Adrenal gland (tissue), 5 donors: Measurements from ENCODE around the gene KNG1.

Source experiments
- CTCF ChIP-seq, 6 experiments: fragments of 450-650 bp in 4 of 6; fragments of 200-600 bp in 2 of 6; sonication (generic) in 1 of 6; IDR thresholded peaks; 1 replicate in 5 of 6; 2 replicates in 1 of 6; pipeline versions ENCODE4 v1.5.1 to v1.8.0; 2016 to 2021; ENCODE audit warnings: antibody characterized with exemption in 6 of 6, mild to moderate bottlenecking in 2 of 6, moderate library complexity in 1 of 6
- POLR2A ChIP-seq, 2 donors: fragments of 450-650 bp; IDR thresholded peaks; one replicate each; pipeline ENCODE4 v1.6.1; 2017; ENCODE audit warnings: antibody characterized with exemption in 2 of 2, mild to moderate bottlenecking in 2 of 2, moderate library complexity in 1 of 2
- donor health status: DM: no; HTN: no; CAD: no.

DNA sequence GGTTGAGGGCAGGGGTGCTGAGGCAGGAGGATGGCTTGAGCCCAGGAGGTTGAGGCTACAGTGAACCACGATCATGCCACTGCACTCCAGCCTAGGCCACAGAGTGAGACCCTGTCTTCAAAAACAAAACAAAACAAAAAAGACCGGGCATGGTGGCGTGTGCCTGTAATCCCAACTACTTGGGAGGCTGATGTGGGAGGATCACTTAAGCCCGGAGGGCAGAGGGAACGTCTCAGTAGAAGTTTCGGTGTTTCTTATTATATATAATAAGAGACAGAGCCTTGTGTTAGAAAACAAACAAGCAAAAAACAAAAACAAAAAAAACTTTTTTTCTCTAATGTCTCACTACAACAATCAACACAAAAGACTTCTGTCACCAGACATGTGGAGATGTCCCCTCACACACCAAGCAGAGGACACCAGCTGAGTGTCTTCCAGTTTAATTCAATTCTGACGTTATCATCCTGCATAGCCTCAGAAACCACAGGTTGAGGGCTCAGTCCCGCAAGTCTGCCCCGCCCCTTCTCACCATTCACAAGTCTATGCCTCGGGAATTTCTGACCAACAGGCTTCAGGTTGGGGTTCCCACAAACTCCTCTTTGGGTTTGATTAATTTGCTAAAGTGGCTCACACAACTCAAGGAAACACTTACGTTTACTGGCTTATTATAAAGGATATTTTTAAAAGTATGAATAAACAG is 42.2 kb downstream of the KNG1 start:
- TF ChIP-seq CTCF (IDR thresholded peaks at IDR 0.05) (no peak), POLR2A (IDR thresholded peaks at IDR 0.05) (no peak)
